Spleen (tissue), 11 donors: ENCODE data around the gene ITPR1. TPM values are rescaled to one million over a fixed set of nuclear protein-coding genes. Genes with fewer than 3 reads are reported as not detected.
A peak's percentile ranks its signal among the peaks of the same experiment; 100 is the strongest.

Experiments used
- DNase-seq: peaks from one replicate; pipeline ENCODE4 v3.0.0-alpha.2; 2020
- H3K27ac ChIP-seq, 8 donors: fragments of 200-600 bp; sonication (generic) in 7 of 8; 1 replicate in 4 of 8; 2 replicates in 4 of 8; pipeline versions ENCODE4 v1.5.0 to v1.8.0; 2016 to 2021; ENCODE audit warnings: inconsistent platforms in 4 of 8, mild to moderate bottlenecking in 4 of 8, moderate library complexity in 1 of 8
- H3K27me3 ChIP-seq, 7 donors: fragments of 200-600 bp; sonication (generic) in 6 of 7; replicated peaks in 1 of 7; 1 replicate in 4 of 7; 2 replicates in 3 of 7; pipeline versions ENCODE4 v1.5.0 to v1.8.0; 2016 to 2021; ENCODE audit warnings: inconsistent platforms in 3 of 7, mild to moderate bottlenecking in 1 of 7
- H3K36me3 ChIP-seq, 6 donors: fragments of 200-600 bp; sonication (generic) in 5 of 6; 1 replicate in 4 of 6; 2 replicates in 2 of 6; pipeline versions ENCODE4 v1.5.0 to v1.8.0; 2016 to 2021; ENCODE audit warnings: inconsistent platforms in 2 of 6
- H3K4me1 ChIP-seq, 6 donors: fragments of 200-600 bp; sonication (generic) in 5 of 6; 1 replicate in 3 of 6; 2 replicates in 3 of 6; pipeline versions ENCODE4 v1.5.0 to v1.8.0; 2016 to 2021; ENCODE audit warnings: inconsistent platforms in 3 of 6
- H3K4me3 ChIP-seq, 8 donors: fragments of 200-600 bp; sonication (generic) in 7 of 8; 1 replicate in 4 of 8; 2 replicates in 4 of 8; pipeline versions ENCODE4 v1.5.0 to v1.8.0; 2016 to 2021; ENCODE audit warnings: inconsistent platforms in 4 of 8, mild to moderate bottlenecking in 4 of 8, moderate library complexity in 2 of 8
- H3K9me3 ChIP-seq, 8 donors: fragments of 200-600 bp; sonication (generic) in 7 of 8; 1 replicate in 4 of 8; 2 replicates in 4 of 8; pipeline versions ENCODE4 v1.5.0 to v1.8.0; 2016 to 2021; ENCODE audit warnings: inconsistent platforms in 4 of 8
- POLR2A ChIP-seq, 3 donors: fragments of 450-650 bp; IDR thresholded peaks; one replicate each; pipeline ENCODE4 v1.5.1; 2017; ENCODE audit warnings: antibody characterized with exemption in 3 of 3, mild to moderate bottlenecking in 1 of 3
- POLR2AphosphoS5 ChIP-seq, 3 donors: sonication (generic); formaldehyde crosslinking; IDR thresholded peaks; one replicate each; pipeline ENCODE4 v1.5.1; 2017; ENCODE audit warnings: antibody characterized with exemption in 3 of 3
- whole genome bisulfite sequencing, 5 donors: extraction: QIAGEN DNeasy Blood & Tissue Kit in 3 of 5; methylation state at CpG; one replicate each; pipeline versions ENCODE4 v1.1.5 to v1.1.7; 2013 to 2018; 5-methylcytosine and 5-hydroxymethylcytosine counted together
- intact Hi-C: fragments of 100-400 bp; cut with DNase I; formaldehyde crosslinking; loops from one replicate; pipeline ENCODE4 v1.15.0; 2023; ENCODE audit warnings: low total_unique reads
- polyA plus RNA-seq, 3 donors: library from polyadenylated mRNA; stranded (reverse); fragments of 200-250 nt; gene quantifications; one replicate each; pipeline ENCODE4 v1.2.1, GENCODE V29; 2013
- total RNA-seq, 7 donors: library from RNA; depleted of rRNA in 3 of 7; stranded (reverse); fragments of >200 nt in 3 of 7; fragmentation: NEBNext Ultra II Directional in 4 of 7; extraction: Animal tissue kit (Norgen Biotek cat#: 25700) in 4 of 7; gene quantifications; one replicate each; pipeline versions ENCODE4 v1.1.0 to v1.2.1, GENCODE V29; 2016 to 2021
- TF ChIP-seq, protein P1 (sequence below), 11 experiments: fragments of 200-600 bp in 7 of 11; fragments of 450-650 bp in 4 of 11; sonication (generic) in 4 of 11; IDR thresholded peaks in 8 of 11; conservative IDR thresholded peaks in 3 of 11; 1 replicate in 7 of 11; 2 replicates in 4 of 11; pipeline versions ENCODE4 v1.4.0 to v1.8.0; 2016 to 2021; ENCODE audit warnings: antibody characterized with exemption in 11 of 11, inconsistent platforms in 4 of 11, mild to moderate bottlenecking in 1 of 11
- donor health status: healthy with polysubstance abuse.
- donor health status: DM: no; HTN: no; CAD: no; lungs with moderate emphysema.
- donor health status: DM: no; HTN: no; CAD: no.
- donor health status: Bipolar disorder and iron deficiency.
- donor health status: healthy.
- donor health status: DM: no; HTN: no; CAD: no.
- donor health status: DM: yes; HTN: yes; CAD: no.

Gene ITPR1
- total and polyA plus RNA-seq, 10 donors = 17.5 to 194 (median 129) TPM

DNA sequence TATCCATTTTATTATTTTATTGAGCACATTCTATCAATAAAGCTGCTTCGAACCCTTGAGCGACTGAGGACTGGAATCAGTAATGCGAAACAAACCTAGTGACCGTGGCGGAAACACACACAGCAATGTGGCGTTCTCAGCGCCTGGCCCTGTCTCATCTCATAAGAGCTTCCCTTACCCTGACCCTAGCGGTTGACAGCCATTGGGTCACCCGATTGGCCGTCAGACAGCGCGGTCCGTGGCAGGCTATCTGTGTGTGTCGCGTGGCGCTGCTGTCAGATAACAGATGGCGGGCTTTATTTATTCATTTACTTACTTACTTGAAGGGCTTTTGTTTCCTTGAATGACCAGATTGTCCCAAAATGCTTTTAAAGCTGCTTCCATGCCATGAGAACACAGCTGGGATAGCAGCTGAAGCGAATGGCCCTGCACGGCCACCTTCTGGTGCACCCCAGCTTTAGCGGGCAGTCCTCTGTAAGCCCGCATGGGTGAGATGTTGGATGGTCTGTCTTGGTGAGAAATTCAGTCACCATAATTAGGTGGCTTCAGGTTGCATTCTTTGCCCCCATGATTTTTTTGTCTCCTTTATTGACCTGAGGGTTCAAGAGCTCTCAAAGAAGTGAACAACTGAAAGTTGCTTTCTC is 270.6 kb downstream of the ITPR1 start:
- TF ChIP-seq POLR2A (IDR thresholded peaks at IDR 0.05) = no peak
- TF ChIP-seq POLR2AphosphoS5 (IDR thresholded peaks at IDR 0.05) = peak in 1 of 3 donors; percentile 12
- TF ChIP-seq, protein P1, sequence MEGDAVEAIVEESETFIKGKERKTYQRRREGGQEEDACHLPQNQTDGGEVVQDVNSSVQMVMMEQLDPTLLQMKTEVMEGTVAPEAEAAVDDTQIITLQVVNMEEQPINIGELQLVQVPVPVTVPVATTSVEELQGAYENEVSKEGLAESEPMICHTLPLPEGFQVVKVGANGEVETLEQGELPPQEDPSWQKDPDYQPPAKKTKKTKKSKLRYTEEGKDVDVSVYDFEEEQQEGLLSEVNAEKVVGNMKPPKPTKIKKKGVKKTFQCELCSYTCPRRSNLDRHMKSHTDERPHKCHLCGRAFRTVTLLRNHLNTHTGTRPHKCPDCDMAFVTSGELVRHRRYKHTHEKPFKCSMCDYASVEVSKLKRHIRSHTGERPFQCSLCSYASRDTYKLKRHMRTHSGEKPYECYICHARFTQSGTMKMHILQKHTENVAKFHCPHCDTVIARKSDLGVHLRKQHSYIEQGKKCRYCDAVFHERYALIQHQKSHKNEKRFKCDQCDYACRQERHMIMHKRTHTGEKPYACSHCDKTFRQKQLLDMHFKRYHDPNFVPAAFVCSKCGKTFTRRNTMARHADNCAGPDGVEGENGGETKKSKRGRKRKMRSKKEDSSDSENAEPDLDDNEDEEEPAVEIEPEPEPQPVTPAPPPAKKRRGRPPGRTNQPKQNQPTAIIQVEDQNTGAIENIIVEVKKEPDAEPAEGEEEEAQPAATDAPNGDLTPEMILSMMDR (IDR thresholded peaks at IDR 0.05 in 8 of 11, conservative IDR thresholded peaks at IDR 0.05 in 3 of 11) = no peak
- no peak for DNase-seq
- intact Hi-C loops = no loop called here
- Histone ChIP-seq H3K9me3 (peaks cover 0 to 20% (median 9%) of the 10 kb centered on the region in 8 donors), H3K36me3 (peaks cover 0 to 98% (median 41%) of the 10 kb centered on the region in 6 donors), H3K27me3 (no peaks in the 10 kb centered on the region), H3K27ac (no peak overlapping the region), H3K4me1 (peaks cover 0 to 14% (median 12%) of the 10 kb centered on the region in 6 donors), H3K4me3 (no peak overlapping the region)
- 94 to 99% (median 97%) methylated on average over 21 of the region's 21 CpGs for WGBS, 5 donors

DNA sequence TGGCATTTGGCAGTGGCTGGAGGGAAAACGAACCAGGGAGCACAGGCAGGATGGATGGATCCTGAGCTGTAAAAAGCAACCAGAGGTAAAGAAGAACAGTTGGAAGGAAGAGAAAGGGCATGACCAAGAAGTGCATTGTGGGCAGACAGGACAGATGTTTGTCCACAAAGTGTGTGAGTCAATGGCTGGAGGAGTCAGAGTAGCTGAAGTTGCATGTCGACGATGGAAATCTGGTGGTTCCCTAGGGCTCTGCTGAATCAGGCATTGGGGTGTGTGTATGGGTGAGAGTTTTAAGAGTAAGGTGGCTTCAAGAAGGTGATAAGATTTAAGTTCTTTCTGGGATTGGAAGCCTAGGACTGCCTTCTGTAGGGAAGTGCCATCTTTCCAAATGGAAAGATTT is 272.1 kb downstream of the ITPR1 start:
- TF ChIP-seq POLR2AphosphoS5 (IDR thresholded peaks at IDR 0.05) (no peak), POLR2A (IDR thresholded peaks at IDR 0.05) (no peak)
- TF ChIP-seq, protein P1 (IDR thresholded peaks at IDR 0.05 in 8 of 11, conservative IDR thresholded peaks at IDR 0.05 in 3 of 11) = no peak
- H3K9me3 ChIP-seq = peaks cover 0 to 20% (median 9%) of the 10 kb centered on the region in 8 donors
- DNase-seq = no peak
- H3K4me3 ChIP-seq = no peak overlapping the region
- H3K4me1 ChIP-seq = peaks cover 0 to 1% (median 0%) of the 10 kb centered on the region in 6 donors
- H3K27ac ChIP-seq = no peak overlapping the region
- intact Hi-C loops = no loop called here
- peaks cover 0 to 98% (median 40%) of the 10 kb centered on the region in 6 donors for H3K36me3 ChIP-seq
- H3K27me3 ChIP-seq = no peaks in the 10 kb centered on the region
- WGBS, 5 donors = 92 to 100% (median 97%) methylated on average over 3 of the region's 3 CpGs

DNA sequence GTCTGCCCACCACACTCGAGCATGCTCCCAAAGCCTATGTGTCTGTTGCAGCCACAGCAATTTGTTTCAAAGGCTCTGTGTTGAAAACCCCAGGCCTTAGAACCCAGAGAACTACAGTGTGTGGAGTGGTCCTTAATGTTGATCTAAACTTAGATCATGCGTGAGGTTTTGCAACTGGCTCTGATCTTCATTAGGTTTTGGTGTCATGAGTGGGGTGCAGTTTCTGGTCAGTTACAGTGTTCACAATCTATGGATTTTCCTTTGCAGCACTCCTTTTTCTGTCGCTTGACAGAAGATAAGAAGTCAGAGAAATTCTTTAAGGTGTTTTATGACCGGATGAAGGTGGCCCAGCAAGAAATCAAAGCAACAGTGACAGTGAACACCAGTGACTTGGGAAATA is 273.1 kb downstream of the ITPR1 start:
- intact Hi-C loops = no loop called here
- TF ChIP-seq, protein P1 (IDR thresholded peaks at IDR 0.05 in 8 of 11, conservative IDR thresholded peaks at IDR 0.05 in 3 of 11) = no peak
- TF ChIP-seq POLR2AphosphoS5 (IDR thresholded peaks at IDR 0.05) (no peak), POLR2A (IDR thresholded peaks at IDR 0.05) (no peak)
- WGBS, 5 donors = 87 to 98% (median 97%) methylated on average over 4 of the region's 4 CpGs

DNA sequence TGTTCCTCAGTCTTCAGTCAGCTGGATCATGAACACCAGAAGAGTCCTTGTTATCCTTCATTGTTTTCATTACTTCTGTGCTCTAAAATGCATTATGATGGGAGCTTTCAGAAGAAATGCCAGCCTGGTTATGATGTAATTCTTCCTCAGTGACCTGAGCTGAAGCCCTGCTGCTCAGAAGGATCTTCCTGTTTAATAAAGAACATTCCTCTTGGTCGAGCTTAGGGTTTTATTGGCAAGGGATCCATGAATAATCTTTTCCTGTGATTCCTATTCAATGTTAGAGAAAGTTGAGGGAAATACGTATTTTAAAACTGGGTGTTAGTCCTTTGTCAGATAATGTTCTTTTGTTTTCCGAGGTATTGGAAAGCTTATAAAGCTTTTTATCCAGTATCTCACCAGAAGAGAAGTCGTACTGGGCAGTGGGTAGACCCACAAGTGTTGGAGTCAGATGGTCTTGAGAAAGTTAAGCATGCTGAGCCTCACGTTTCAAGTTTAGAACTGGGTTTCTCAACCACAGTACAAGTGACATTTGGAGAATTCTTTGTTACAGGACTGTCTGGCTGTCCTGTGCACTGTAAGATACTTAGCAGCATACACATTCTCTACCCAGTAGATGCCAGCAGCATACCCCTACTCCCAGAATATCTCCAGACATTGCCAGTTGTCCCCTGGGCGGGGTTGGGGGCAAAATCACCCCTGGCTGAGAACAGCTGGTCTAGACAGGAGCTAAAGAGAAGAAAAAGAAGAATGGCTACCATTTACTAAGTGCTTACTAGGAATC is 273.8 kb downstream of the ITPR1 start:
- no peak for TF ChIP-seq POLR2AphosphoS5 (IDR thresholded peaks at IDR 0.05)
- TF ChIP-seq, protein P1 (IDR thresholded peaks at IDR 0.05 in 8 of 11, conservative IDR thresholded peaks at IDR 0.05 in 3 of 11) = no peak
- TF ChIP-seq POLR2A (IDR thresholded peaks at IDR 0.05) = no peak
- 81 to 91% (median 87%) methylated on average over 6 of the region's 6 CpGs for WGBS, 5 donors
- Histone ChIP-seq H3K27ac (no peak overlapping the region), H3K27me3 (no peaks in the 10 kb centered on the region), H3K4me3 (no peak overlapping the region), H3K36me3 (peaks cover 0 to 98% (median 34%) of the 10 kb centered on the region in 6 donors), H3K4me1 (peaks cover 3 to 18% (median 14%) of the 10 kb centered on the region in 6 donors), H3K9me3 (peaks cover 0 to 15% (median 9%) of the 10 kb centered on the region in 8 donors)
- no peak for DNase-seq
- intact Hi-C loops = no loop called here

More for the DNA sequence above, 273.1 kb downstream of the ITPR1 start:
- Histone ChIP-seq H3K9me3 (peaks cover 0 to 15% (median 9%) of the 10 kb centered on the region in 8 donors), H3K4me1 (peaks cover 1 to 12% (median 7%) of the 10 kb centered on the region in 6 donors), H3K27ac (no peak overlapping the region), H3K36me3 (peaks cover 0 to 98% (median 36%) of the 10 kb centered on the region in 6 donors), H3K4me3 (no peak overlapping the region), H3K27me3 (no peaks in the 10 kb centered on the region)
- DNase-seq = no peak
